Activated CD4-positive, CD25-positive, alpha-beta regulatory T cell (primary cell): ENCODE measurements around the gene HOXC12.

Experiments
- DNase-seq, 4 experiments: peaks; one replicate each; lab custom pipeline; 2025; lab: John Stamatoyannopoulos, UW

Gene HOXC12

GRCh38 chr12:53941187-53941586 is 13.5 kb upstream of the HOXC12 start:
- DNase-seq, result no peak

GRCh38 chr12:53941750-53942149 is 13.0 kb upstream of the HOXC12 start:
- no peak for DNase-seq

- no peak for DNase-seq
Measured at GRCh38 chr12:53942467-53942997, 12.2 kb upstream of the HOXC12 start.

- no peak for DNase-seq
Measured at GRCh38 chr12:53944209-53944608, 10.5 kb upstream of the HOXC12 start.

- no peak for DNase-seq
Measured at GRCh38 chr12:53944907-53945847, 9.5 kb upstream of the HOXC12 start.

GRCh38 chr12:53947743-53948142 is 7.0 kb upstream of the HOXC12 start:
- no peak for DNase-seq

GRCh38 chr12:53948650-53949593 is 5.8 kb upstream of the HOXC12 start:
- DNase-seq, result no peak

- DNase-seq, result no peak
Measured at GRCh38 chr12:53949631-53950436, 4.9 kb upstream of the HOXC12 start.

GRCh38 chr12:53950437-53950773 is 4.3 kb upstream of the HOXC12 start:
- no peak for DNase-seq

- no peak for DNase-seq
Measured at GRCh38 chr12:53950789-53951576, 3.7 kb upstream of the HOXC12 start.

GRCh38 chr12:53951577-53952334 is 2.9 kb upstream of the HOXC12 start:
- DNase-seq, result no peak

- no peak for DNase-seq
Measured at GRCh38 chr12:53952335-53952694, 2.4 kb upstream of the HOXC12 start.

GRCh38 chr12:53952871-53953734 is 1.6 kb upstream of the HOXC12 start:
- DNase-seq, result no peak

GRCh38 chr12:53953831-53954693 is 641 bp upstream of the HOXC12 start:
- no peak for DNase-seq

GRCh38 chr12:53955036-53955775 is 503 bp downstream of the HOXC12 start:
- no peak for DNase-seq

- DNase-seq, result no peak
Measured at GRCh38 chr12:53955776-53956250, 1.1 kb downstream of the HOXC12 start.

GRCh38 chr12:53956251-53956887 is 1.7 kb downstream of the HOXC12 start:
- DNase-seq, result no peak
